HG03439 (cell line): ENCODE data around the gene SUPT4H1.
"Not testable (repeated sequence)": the region's sequence is repeated elsewhere in the genome, so short reads cannot be mapped to it uniquely, and the experiment has no call there.

Experiments
- ATAC-seq: cut with Tn5 transposase; IDR thresholded peaks from one replicate; pipeline ENCODE4 v1.9.1; 2021; ENCODE audit warnings: mild to moderate bottlenecking, moderate library complexity; ENCODE audit not compliant: unreplicated experiment

The SUPT4H1 gene

GRCh38 chr17:58351831-58352595 lies at the start of gene SUPT4H1:
Gene SUPT4H1 (minus strand): TSS chr17:58352201. CDS start chr17:58352135, 66 bp downstream.
- peak; percentile 89 for ATAC-seq

GRCh38 chr17:58401287-58401686 lies 49.3 kb upstream of the SUPT4H1 start:
- ATAC-seq, result no peak

- no peak for ATAC-seq
These were observed 48.8 kb upstream of the SUPT4H1 start for GRCh38 chr17:58400826-58401225.

- ATAC-seq, result no peak
These were observed 48.0 kb upstream of the SUPT4H1 start for GRCh38 chr17:58399974-58400373.

- no peak for ATAC-seq
These were observed 46.7 kb upstream of the SUPT4H1 start for GRCh38 chr17:58398574-58399266.

- ATAC-seq, result not testable (repeated sequence)
These were observed 45.4 kb upstream of the SUPT4H1 start for GRCh38 chr17:58397421-58397820.

GRCh38 chr17:58396173-58396572 lies 44.2 kb upstream of the SUPT4H1 start:
- no peak for ATAC-seq

- ATAC-seq, result no peak
These were observed 42.7 kb upstream of the SUPT4H1 start for GRCh38 chr17:58394534-58395223.

GRCh38 chr17:58391302-58391984 lies 39.4 kb upstream of the SUPT4H1 start:
- ATAC-seq, result no peak

GRCh38 chr17:58390884-58391283 lies 38.9 kb upstream of the SUPT4H1 start:
- ATAC-seq, result no peak

GRCh38 chr17:58388302-58389190 lies 36.5 kb upstream of the SUPT4H1 start:
- ATAC-seq, result no peak

- ATAC-seq, result no peak
These were observed 35.8 kb upstream of the SUPT4H1 start for GRCh38 chr17:58387834-58388233.

GRCh38 chr17:58386708-58387107 lies 34.7 kb upstream of the SUPT4H1 start:
- ATAC-seq, result no peak

GRCh38 chr17:58385359-58385899 lies 33.4 kb upstream of the SUPT4H1 start:
- ATAC-seq, result no peak

- no peak for ATAC-seq
These were observed 32.9 kb upstream of the SUPT4H1 start for GRCh38 chr17:58384897-58385296.

- no peak for ATAC-seq
These were observed 32.0 kb upstream of the SUPT4H1 start for GRCh38 chr17:58383892-58384462.

- ATAC-seq, result no peak
These were observed 30.9 kb upstream of the SUPT4H1 start for GRCh38 chr17:58382872-58383242.

GRCh38 chr17:58382108-58382871 lies 30.3 kb upstream of the SUPT4H1 start:
- ATAC-seq, result no peak
